Measurements from ENCODE around the gene ATF7. TPM values are rescaled to one million over a fixed set of nuclear protein-coding genes. Genes with fewer than 3 reads are reported as not detected.

Gene ATF7
- total RNA-seq, 1 experiment from 2014 or later, result 24.7 TPM

- ChIA-PET POLR2A (ENCODE audit: unreplicated experiment) (no interaction called here), CTCF (no interaction called here)
- Histone ChIP-seq H3K79me2 (ENCODE audit: low read depth) (peaks cover 55% of the 10 kb centered on the region), H3K9me2 (ENCODE audit: insufficient read depth) (no peaks in the 10 kb centered on the region), H3K9me3 (ENCODE audit: insufficient read depth, low read depth) (no peaks in the 10 kb centered on the region), H3K4me3 (no peak overlapping the region), H4K20me1 (ENCODE audit: insufficient read depth) (peaks cover 95% of the 10 kb centered on the region), H3K27me3 (ENCODE audit: insufficient read depth, low read depth) (no peaks in the 10 kb centered on the region), H3K36me3 (ENCODE audit: low read depth) (peaks cover 83% of the 10 kb centered on the region), H2AFZ (no peak overlapping the region), H3K4me1 (replicated peaks; ENCODE audit: insufficient read depth) (no peaks in the 10 kb centered on the region), H3K4me2 (no peak overlapping the region), H3F3A (ENCODE audit: insufficient read depth, low read depth) (peaks cover 89% of the 10 kb centered on the region), H3K27ac (no peak overlapping the region)
- no peak for DNase-seq
- no TSS peak for BruUV-seq (replicated peaks)
- TF ChIP-seq EZH2 (IDR thresholded peaks at IDR 0.05; ENCODE audit: low read depth), result no peak
- TF ChIP-seq, protein P1, sequence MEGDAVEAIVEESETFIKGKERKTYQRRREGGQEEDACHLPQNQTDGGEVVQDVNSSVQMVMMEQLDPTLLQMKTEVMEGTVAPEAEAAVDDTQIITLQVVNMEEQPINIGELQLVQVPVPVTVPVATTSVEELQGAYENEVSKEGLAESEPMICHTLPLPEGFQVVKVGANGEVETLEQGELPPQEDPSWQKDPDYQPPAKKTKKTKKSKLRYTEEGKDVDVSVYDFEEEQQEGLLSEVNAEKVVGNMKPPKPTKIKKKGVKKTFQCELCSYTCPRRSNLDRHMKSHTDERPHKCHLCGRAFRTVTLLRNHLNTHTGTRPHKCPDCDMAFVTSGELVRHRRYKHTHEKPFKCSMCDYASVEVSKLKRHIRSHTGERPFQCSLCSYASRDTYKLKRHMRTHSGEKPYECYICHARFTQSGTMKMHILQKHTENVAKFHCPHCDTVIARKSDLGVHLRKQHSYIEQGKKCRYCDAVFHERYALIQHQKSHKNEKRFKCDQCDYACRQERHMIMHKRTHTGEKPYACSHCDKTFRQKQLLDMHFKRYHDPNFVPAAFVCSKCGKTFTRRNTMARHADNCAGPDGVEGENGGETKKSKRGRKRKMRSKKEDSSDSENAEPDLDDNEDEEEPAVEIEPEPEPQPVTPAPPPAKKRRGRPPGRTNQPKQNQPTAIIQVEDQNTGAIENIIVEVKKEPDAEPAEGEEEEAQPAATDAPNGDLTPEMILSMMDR (conservative IDR thresholded peaks at IDR 0.05), result no peak
- intact Hi-C loops (cut with micrococcal nuclease; ENCODE audit: unreplicated experiment), result no loop called here
These were observed 160.5 kb downstream of the ATF7 start for GRCh38 chr12:53465679-53466078.

DNA sequence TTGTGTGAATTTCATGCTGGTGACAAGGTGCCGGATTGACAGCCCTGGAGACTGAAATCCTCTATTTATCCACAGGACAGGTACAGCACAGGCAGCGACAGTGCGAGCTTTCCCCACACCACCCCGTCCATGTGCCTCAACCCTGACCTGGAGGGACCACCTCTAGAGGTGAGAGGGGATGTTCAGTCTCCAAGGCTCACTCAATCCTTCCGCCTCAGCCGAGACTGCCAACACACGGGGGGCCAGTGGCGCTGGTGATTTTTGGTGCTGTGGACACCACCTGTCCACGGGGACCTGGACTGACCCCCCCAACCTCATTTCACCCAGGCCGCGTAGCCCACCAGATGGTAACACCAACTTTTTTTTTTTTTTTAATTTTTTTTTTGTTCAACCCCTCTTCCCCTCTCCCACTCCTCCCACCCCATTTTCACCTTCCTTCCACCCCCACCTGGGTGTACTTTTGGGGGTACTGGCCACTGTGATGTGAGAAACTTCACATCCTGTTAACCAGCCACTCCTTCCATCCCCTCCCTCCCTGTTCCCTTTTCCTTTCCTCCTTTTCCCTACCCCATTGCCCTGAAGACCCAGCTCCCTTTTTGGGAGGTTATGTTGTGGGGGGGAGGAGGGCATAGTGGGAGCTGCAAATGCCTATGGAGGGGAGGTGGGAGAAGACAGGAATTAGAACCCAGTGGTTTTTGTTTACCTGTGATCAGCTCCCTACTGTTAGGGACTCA lies 161.3 kb downstream of the ATF7 start:
- no peak for DNase-seq
- Histone ChIP-seq H3K4me1 (replicated peaks; ENCODE audit: insufficient read depth) (no peaks in the 10 kb centered on the region), H3K27ac (no peak overlapping the region), H3K4me2 (no peak overlapping the region), H3K27me3 (ENCODE audit: insufficient read depth, low read depth) (no peaks in the 10 kb centered on the region), H3F3A (ENCODE audit: insufficient read depth, low read depth) (peaks cover 89% of the 10 kb centered on the region), H3K9me3 (ENCODE audit: insufficient read depth, low read depth) (no peaks in the 10 kb centered on the region), H3K36me3 (ENCODE audit: low read depth) (peaks cover 89% of the 10 kb centered on the region), H2AFZ (no peak overlapping the region), H4K20me1 (ENCODE audit: insufficient read depth) (peaks cover 96% of the 10 kb centered on the region), H3K4me3 (no peak overlapping the region), H3K79me2 (ENCODE audit: low read depth) (peaks cover 60% of the 10 kb centered on the region), H3K9me2 (ENCODE audit: insufficient read depth) (no peaks in the 10 kb centered on the region)
- intact Hi-C loops (cut with micrococcal nuclease; ENCODE audit: unreplicated experiment), result no loop called here
- ChIA-PET CTCF (no interaction called here), POLR2A (ENCODE audit: unreplicated experiment) (no interaction called here)
- no peak for TF ChIP-seq EZH2 (IDR thresholded peaks at IDR 0.05; ENCODE audit: low read depth)
- TF ChIP-seq, protein P1 (conservative IDR thresholded peaks at IDR 0.05), result no peak
- BruUV-seq (replicated peaks), result no TSS peak

- Histone ChIP-seq H3K36me3 (ENCODE audit: low read depth) (peaks cover 89% of the 10 kb centered on the region), H3K9me3 (ENCODE audit: insufficient read depth, low read depth) (no peaks in the 10 kb centered on the region), H3K9me2 (ENCODE audit: insufficient read depth) (no peaks in the 10 kb centered on the region), H3K4me1 (replicated peaks; ENCODE audit: insufficient read depth) (no peaks in the 10 kb centered on the region), H2AFZ (no peak overlapping the region), H4K20me1 (ENCODE audit: insufficient read depth) (peaks cover 97% of the 10 kb centered on the region), H3K79me2 (ENCODE audit: low read depth) (peaks cover 69% of the 10 kb centered on the region), H3F3A (ENCODE audit: insufficient read depth, low read depth) (peaks cover 83% of the 10 kb centered on the region), H3K27me3 (ENCODE audit: insufficient read depth, low read depth) (no peaks in the 10 kb centered on the region), H3K4me2 (no peak overlapping the region), H3K27ac (no peak overlapping the region), H3K4me3 (no peak overlapping the region)
- BruUV-seq (replicated peaks), result no TSS peak
- intact Hi-C loops (cut with micrococcal nuclease; ENCODE audit: unreplicated experiment), result no loop called here
- ChIA-PET POLR2A (ENCODE audit: unreplicated experiment) (no interaction called here), CTCF (no interaction called here)
- DNase-seq, result no peak
- TF ChIP-seq EZH2 (IDR thresholded peaks at IDR 0.05; ENCODE audit: low read depth), result no peak
- TF ChIP-seq, protein P1 (conservative IDR thresholded peaks at IDR 0.05), result no peak
These were observed 162.2 kb downstream of the ATF7 start for GRCh38 chr12:53463802-53464560.

Measured in PC-9 (cell line).